SK-N-MC (cell line): Measurements from ENCODE around the gene RNF123.

Experiments used
- EZH2 ChIP-seq: fragments of 200-600 bp; sonication (generic); IDR thresholded peaks from one replicate; pipeline ENCODE4 v1.6.1; 2017; ENCODE audit warnings: antibody characterized with exemption
- FOXP2 ChIP-seq: optimal IDR thresholded peaks from 2 replicates; pipeline ENCODE3; 2011; ENCODE audit warnings: mild to moderate bottlenecking, moderate library complexity; ENCODE audit not compliant: insufficient read depth; ENCODE audit errors: extremely low read length, control extremely low read depth
- POLR2AphosphoS5 ChIP-seq: IDR thresholded peaks from 2 replicates; pipeline ENCODE4 v1.6.1; 2012; ENCODE audit warnings: mild to moderate bottlenecking, low read depth, low read length, borderline replicate concordance

DNA sequence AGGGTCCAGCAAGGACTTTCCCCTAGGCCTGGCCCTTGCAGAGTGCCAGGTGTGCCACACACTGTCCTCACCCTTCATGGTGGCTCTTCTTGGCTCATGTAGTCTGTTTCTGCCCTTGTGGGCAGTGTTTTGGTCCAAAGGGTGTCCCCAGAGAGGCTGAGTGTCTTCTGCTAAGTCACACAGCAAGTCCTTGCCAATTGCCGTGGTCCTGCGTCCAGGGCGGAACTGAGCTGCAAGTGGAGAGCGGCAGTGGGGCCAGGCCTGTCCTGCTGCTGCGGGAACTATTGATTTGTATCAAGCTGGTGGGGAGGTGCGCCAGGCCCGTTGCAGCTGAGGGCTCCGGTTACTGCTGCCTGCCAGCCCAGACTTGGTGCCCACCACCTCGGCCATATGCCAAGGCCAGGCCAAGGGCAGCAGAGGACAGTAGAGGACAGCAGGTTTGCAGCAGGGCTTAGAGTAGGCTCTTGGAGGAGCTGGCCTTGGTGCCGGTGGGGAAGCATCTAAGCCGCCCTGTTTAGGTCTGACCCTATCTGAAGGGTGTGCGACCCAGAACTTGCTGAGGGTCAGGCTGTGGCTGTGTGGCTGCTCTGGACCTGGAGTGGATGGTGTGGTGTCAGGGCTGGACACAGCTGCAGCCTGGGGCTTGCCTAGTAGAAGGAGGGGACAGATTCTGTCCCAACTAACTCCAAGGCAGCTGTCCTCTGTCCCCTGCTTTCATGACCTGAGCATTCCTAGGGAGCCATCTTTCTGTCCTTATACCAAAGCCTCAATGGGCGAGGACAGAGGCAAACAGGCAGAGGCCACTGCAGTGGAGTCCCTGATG lies 25.6 kb downstream of the RNF123 start:
- TF ChIP-seq EZH2 (no peak), POLR2AphosphoS5 (no peak), FOXP2 (no peak)
